NCI-H524 (cell line): ENCODE measurements around the gene SEL1L.
"Not testable (repeated sequence)": the region's sequence is repeated elsewhere in the genome, so short reads cannot be mapped to it uniquely, and the experiment has no call there.

Experiments used
- DNase-seq, 2 experiments: peaks; one replicate each; lab custom pipeline; 2025; lab: John Stamatoyannopoulos, UW

SEL1L gene

GRCh38 chr14:81533536-81534343 lies at the start of gene SEL1L:
SEL1L (minus strand) TSS chr14:81533853; CDS start chr14:81533744, 109 bp downstream.
- DNase-seq, result peak; percentile 100

GRCh38 chr14:81582420-81582819 lies 48.8 kb upstream of the SEL1L start:
- DNase-seq, result no peak

GRCh38 chr14:81579115-81579514 lies 45.5 kb upstream of the SEL1L start:
- DNase-seq, result no peak

- DNase-seq, result no peak
These were observed 37.8 kb upstream of the SEL1L start for GRCh38 chr14:81571437-81571836.

- no peak for DNase-seq
These were observed 33.6 kb upstream of the SEL1L start for GRCh38 chr14:81567302-81567701.

GRCh38 chr14:81565441-81566290 lies 32.0 kb upstream of the SEL1L start:
- peak in 1 of 2 experiments; percentile 77 for DNase-seq

- DNase-seq, result no peak
These were observed 29.2 kb upstream of the SEL1L start for GRCh38 chr14:81562818-81563217.

- DNase-seq, result no peak
These were observed 27.6 kb upstream of the SEL1L start for GRCh38 chr14:81561084-81561775.

GRCh38 chr14:81559385-81559784 lies 25.7 kb upstream of the SEL1L start:
- no peak for DNase-seq

GRCh38 chr14:81557146-81557545 lies 23.5 kb upstream of the SEL1L start:
- DNase-seq, result no peak

- no peak for DNase-seq
These were observed 22.0 kb upstream of the SEL1L start for GRCh38 chr14:81555684-81556083.

- no peak for DNase-seq
These were observed 21.4 kb upstream of the SEL1L start for GRCh38 chr14:81555051-81555450.

GRCh38 chr14:81551471-81551870 lies 17.8 kb upstream of the SEL1L start:
- no peak for DNase-seq

- DNase-seq, result no peak
These were observed 16.5 kb upstream of the SEL1L start for GRCh38 chr14:81550001-81550637.

GRCh38 chr14:81541206-81541605 lies 7.6 kb upstream of the SEL1L start:
- not testable (repeated sequence) for DNase-seq

- no peak for DNase-seq
These were observed 3.5 kb upstream of the SEL1L start for GRCh38 chr14:81537193-81537592.

GRCh38 chr14:81536241-81536771 lies 2.7 kb upstream of the SEL1L start:
- no peak for DNase-seq

- no peak for DNase-seq
These were observed 1.9 kb upstream of the SEL1L start for GRCh38 chr14:81535396-81536164.

GRCh38 chr14:81534510-81535074 lies 939 bp upstream of the SEL1L start:
- no peak for DNase-seq

GRCh38 chr14:81533212-81533535 lies 479 bp downstream of the SEL1L start:
- DNase-seq, result no peak

GRCh38 chr14:81529391-81529790 lies 4.3 kb downstream of the SEL1L start:
- no peak for DNase-seq
